ENCODE results near the gene TUBA3E.
A peak's percentile ranks its signal among the peaks of the same experiment; 100 is the strongest.
"Not testable (repeated sequence)": the region's sequence is repeated elsewhere in the genome, so short reads cannot be mapped to it uniquely, and the experiment has no call there.

TUBA3E gene

DNA sequence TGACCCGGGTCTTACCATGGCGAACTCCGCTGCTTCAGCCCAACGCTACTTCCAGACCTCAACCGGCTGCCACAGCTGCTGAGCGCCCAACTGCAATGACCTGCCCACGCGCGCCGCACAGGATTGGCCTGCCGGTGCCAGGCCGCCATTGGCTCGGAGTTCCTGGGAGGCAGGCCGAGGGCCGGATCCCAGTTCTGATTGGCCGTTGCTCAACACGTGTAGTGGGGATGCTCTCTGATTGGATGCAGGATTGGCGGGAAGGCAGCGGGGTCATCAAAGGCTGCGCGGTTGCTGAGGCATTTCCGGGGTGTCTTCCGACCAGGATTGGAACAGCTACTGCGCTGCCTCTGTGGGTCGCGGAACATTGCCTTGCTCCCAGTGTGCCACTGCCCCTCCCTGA lies at the start of gene TUBA3E:
TSS of gene TUBA3E (minus strand) at position 97 of the 400 bp plus-strand sequence. CDS start at position 18, 79 bp downstream.
- DNase-seq (ENCODE audit: low spot score) = no peak

DNA sequence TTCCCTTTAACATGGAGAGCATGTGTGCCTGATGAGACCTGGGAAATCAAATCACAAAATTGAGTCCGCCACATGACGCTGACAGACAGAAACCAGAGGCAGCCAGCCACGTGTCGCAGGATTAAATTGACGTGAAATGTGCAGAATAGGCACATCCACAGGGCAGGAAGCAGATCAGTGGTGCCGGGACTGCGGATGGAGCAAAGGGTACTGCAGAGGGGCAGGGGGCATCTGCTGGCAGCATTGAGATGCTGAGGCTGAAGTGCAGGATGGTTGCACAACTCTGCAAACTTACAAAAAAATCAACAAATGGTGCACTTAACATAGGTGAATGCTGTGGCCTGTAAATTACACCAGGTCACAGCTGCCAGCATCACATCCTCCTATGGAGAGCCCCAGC lies 48.2 kb upstream of the TUBA3E start:
- DNase-seq (ENCODE audit: low spot score) = no peak

DNA sequence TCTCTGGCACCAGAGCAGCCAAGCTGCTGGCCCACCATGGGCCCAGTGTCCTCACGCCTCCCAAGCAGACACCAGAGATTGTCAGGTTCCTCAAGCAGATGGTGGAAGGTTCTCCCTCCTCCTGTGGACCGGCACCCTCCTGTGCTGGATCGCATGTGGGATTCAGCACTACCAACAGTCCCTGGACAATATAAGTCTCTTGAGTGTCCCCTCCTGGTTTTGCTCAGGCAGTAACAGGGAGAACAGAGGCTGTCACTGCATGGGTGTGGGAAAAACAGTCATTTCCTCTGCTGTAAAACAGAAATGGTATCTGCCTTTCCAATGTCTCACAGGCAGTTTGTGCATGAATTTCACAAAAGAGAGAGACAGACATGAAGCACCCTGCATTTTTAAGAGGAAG lies 47.7 kb upstream of the TUBA3E start:
- no peak for DNase-seq (ENCODE audit: low spot score)

DNA sequence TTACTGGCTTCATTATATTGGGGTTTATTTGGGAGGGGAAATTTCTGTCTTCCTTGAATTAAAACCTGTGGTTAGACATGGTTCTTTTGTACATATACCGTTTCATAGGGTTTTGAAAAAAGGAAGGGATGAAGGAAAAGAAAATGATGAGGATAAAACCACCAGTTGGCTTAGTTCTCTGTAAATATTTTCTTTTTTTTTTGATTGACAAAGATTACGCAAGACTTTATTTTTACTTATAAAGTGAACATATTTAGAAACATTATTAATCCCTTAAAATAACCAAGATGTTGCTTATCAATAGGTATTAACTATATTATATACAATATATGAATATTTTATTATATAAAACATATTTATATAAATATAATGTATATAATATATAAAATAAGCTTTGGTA lies 45.1 kb upstream of the TUBA3E start:
- no peak for DNase-seq (ENCODE audit: low spot score)

DNA sequence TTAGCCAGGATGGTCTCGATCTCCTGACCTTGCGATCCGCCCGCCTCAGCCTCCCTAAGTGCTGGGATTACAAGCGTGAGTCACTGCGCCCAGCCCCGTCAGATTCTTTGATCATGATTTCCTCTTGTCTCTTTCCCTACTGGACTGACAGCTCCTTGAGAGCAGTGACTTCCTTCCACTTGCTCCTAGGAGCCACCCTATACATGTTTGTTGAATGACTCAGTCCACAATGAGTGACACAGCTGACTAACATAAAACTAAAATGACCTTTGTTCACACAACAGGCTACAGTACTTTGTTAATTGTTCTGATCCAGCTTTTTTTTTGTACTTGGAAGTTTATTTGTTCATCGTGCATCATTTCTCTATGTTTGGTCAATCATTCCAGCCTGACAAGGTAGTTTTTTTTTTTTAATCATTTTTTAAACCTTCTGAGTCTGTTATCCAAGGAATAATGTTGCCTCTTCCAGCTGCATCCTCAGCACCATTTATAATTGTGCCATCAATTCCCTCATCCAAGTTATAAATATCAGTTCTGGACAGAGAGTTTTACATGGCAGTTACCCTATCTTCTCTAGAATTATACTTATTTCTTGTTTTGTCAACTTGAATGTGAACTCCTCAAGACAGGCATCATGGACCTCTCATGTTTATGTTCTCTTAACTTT lies 42.9 kb upstream of the TUBA3E start:
- DNase-seq (ENCODE audit: low spot score) = no peak

DNA sequence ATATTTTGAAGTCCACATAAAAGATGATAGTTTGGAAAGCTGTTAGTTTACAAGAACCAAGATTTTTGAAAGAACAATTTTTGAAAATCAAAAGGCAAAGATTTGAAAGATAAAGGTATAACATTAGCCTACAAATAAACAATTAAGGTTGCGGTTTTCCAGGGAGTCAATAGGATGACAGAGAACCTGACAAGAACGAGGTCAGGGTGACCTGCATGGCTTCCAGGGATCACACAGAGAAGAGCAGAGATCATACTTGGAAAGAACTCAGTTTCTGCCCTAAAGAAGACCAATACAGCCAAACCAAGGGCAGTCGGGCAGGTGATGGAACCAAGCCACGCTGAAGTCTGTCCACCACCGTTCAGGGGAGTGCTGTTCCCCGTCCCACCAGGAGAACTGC lies 41.3 kb upstream of the TUBA3E start:
- DNase-seq (ENCODE audit: low spot score) = not testable (repeated sequence)

DNA sequence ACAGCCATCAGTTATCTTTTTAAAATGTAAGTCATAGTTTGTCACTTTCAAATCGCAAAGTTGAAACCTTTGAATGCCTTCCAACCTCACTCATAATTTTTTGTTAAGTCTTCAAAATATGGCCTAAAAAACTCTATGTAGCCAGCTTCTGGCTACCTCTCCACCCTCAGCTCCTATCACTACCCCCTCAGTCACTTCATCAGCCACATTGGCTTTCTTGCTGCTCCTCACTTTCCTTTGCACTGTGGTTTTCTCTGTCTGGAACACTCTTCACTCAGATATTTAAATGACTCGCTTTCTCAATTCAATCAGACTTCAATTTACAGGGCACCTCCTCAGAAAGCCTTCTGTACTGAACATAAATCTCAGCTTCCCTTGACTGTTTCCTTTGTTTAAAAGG lies 34.8 kb upstream of the TUBA3E start:
- DNase-seq (ENCODE audit: low spot score) = not testable (repeated sequence)

DNA sequence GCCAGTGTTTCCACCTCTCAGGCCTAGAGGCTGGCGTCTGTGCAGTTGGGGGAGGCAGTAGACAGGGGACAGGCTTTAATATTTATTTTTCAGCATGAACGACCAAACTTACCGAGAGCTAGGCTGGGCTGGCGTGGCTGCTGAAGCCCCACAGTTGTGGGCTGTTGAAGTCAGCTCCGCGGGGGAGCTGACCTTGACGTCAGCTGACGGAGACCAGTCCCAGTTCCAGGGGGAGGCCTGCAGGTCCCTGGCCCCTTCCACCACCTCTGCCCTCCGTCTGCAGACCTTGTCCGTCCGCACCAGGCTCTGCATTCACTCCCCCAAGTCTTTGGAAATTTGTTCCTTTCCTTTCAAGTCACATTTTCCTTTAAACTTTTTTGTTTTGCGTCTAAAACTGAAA lies 33.4 kb upstream of the TUBA3E start:
- DNase-seq (ENCODE audit: low spot score) = no peak

DNA sequence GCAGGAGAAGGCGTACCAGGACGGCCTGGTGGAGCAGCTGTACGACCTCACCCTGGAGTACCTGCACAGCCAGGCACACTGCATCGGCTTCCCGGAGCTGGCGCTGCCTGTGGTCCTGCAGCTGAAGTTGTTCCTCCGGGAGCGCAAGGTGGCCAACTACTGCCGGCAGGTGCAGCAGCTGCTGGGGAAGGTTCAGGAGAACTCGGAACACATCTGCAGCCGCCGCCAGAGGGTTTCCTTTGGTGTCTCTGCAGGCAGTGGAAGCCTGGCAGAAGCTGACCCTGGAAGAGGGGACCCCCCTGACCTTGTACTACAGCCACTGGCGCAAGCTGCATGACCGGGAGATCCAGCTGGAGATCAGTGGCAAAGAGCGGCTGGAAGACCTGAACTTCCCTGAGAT lies 32.7 kb upstream of the TUBA3E start:
- not testable (repeated sequence) for DNase-seq (ENCODE audit: low spot score)

DNA sequence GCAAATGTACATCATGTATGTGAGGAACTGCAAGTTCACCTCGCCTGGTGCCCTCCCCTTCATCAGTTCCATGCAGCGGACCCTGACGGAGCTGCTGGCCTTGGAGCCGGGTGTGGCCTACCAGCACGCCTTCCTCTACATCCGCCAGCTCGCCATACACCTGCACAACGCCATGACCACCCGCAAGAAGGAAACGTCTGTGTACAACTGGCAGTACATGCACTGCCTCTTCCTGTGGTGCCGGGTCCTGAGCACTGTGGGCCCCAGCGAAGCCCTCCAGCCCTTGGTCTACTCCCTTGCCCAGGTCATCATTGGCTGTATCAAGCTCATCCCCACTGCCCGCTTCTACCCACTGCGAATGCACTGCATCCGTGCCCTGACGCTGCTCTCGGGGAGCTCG lies 32.1 kb upstream of the TUBA3E start:
- DNase-seq (ENCODE audit: low spot score) = not testable (repeated sequence)

DNA sequence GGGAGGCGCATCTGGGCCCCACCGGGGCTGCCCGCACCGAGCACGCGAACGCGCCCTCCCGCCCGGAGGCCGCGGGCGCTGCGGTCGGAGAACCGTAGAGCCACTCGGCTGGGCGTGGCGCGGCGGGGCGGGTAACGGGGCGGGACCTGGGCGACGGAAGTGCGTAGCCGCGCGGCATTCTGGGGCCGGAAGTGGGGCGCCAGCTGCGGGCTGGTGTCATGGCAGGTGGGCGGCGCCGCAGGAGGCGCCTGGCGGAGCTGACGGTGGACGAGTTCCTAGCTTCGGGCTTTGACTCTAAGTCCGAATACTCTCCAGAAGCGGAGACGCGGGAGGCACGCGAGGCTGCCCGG lies 30.9 kb upstream of the TUBA3E start:
- peak; percentile 9 for DNase-seq (ENCODE audit: low spot score)

DNA sequence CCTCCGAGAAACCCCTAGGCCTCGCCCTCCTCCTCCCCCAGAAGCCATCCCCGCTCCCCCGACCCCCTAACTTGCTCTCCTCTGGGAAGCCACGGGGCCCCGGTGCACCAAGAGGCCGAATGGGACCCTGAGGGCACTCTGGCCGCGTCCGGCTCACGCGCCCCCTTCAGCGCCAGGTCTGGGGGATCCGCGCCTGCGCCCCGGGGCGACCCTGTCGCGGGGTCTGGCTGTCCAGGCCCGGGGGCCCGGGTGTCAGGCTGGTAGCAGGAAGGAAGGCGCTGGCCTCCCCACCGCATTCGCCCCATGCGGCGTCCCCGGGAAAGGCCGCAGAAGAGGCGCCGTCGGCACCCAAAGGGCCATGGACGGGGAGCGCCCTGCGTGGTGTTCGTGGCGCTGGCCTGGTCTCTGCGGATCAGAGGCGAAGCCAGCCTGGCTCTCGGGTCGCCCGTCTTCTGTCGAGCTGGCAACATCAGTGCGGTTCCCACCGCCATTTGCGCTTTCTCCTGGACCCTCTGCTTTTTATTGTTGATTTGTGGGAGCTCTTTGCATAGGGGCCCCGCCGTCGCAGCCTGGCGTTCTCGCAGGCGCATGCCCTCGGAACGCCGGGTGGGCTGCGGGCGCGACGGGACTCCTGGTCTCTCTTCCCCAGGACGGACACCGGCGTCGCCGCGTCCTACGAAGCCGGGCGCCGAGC lies 30.4 kb upstream of the TUBA3E start:
- DNase-seq (ENCODE audit: low spot score) = not testable (repeated sequence)

DNA sequence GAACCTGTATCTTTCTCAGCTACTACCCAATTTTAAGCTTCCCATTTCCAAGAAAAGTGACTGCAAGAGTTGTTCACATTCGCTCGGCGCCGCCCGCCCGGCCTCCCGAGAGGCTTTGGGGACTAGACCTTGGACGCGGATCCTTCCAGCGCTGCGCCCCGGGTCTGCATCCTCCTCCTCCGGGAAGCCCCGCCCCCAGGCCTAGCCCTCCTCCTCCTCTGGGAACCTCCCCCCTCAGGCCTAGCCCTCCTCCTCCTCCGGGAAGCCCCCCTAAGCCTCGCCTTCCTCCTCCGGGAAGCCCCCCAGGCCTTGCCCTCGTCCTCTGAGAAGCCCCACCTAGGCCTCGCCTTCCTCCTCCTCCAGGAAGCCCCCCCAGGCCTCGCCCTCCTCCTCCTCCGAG lies 29.8 kb upstream of the TUBA3E start:
- not testable (repeated sequence) for DNase-seq (ENCODE audit: low spot score)

DNA sequence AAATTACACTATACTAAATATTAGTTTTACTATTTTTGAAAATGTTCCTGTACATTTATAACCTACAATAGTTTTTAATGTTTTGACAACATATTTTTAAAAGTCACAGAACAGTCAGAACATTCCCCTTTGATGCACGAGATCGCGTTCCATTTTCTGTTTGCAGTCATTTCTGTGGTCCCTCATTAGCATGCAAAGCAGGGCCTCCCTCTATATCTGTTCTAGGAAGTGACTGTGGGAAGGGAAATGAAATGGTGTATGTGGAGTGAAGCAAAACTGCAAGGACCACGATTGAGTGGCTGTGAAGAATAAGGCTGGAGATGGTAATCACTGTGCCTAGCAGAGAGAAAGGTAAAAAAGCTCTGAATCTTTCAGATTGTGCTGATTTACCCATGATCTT lies 24.3 kb upstream of the TUBA3E start:
- not testable (repeated sequence) for DNase-seq (ENCODE audit: low spot score)

DNA sequence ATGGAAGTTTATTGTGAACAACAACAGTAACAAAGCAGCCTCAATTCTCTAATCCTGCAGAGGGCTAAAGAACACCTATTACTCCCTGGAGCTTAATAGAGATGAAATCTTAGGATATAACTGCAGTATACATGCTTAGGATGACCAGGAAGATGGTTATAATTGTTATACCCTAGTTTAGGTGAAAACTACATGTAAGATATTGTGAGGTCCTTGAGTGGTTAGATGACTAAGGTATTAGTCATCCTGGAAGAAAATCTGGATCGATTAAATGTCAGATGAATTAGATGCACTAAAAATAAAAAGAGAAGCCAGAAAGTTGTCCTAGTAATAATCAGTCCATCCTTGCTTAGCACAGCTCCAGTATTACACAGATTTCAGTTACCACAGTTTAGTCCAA lies 22.3 kb upstream of the TUBA3E start:
- not testable (repeated sequence) for DNase-seq (ENCODE audit: low spot score)

DNA sequence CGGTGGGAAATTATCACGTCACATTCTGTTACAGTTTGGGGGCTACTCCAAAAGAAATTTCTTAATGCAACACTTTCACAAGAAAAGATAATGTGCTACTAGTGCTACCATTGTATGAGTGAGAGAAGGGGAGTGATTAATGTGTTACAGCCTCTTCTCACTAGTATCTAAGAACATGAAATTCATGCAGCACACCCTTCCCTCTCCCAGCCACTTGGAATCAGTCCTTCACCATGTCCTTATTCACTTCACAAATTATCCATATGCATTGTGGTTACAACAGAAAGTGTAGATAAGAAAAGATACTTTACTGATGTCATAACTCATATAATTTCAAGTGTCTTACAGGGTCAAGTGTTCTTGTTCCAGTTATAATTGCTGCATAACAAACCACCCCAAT lies 20.9 kb upstream of the TUBA3E start:
- DNase-seq (ENCODE audit: low spot score) = not testable (repeated sequence)

DNA sequence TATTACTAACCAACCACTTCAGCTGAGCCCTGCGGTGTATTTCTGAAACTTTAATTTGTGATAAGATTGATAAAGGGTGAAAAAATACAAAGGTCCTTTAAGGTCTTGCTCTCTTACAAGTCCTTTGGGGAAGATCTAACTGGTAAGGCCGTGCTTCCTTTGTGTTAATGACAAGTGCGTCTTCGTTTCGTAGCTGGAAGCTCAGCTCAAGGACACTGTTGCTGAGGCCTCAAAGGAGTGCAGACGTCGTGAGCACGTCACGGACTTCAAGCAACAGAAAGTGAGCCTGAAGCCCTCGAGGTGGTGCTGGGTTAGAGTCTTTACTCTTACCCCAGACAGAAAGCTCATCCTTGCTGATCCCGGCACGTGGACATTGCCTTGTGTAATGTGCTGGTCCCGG lies 8.8 kb upstream of the TUBA3E start:
- DNase-seq (ENCODE audit: low spot score) = not testable (repeated sequence)

DNA sequence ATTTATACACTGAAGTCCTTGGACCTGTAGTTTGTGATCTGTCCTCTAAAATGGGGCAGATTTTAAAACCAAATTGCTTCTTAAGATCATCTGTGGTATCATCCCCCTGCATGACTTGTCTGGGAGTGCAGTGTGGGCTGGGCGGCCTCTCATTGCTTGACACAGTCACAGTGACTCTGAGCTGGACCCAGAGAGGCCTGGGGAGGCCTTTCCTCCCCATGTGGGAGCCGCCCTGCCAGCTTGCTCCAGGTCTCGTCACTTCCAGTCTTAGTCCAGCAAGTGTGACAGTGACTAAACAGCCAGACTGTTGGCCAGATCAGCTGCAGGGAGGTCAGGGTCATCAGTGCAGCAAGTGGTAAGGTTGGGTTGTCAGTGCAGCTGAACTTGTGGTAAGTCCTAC lies 4.9 kb upstream of the TUBA3E start:
- not testable (repeated sequence) for DNase-seq (ENCODE audit: low spot score)

DNA sequence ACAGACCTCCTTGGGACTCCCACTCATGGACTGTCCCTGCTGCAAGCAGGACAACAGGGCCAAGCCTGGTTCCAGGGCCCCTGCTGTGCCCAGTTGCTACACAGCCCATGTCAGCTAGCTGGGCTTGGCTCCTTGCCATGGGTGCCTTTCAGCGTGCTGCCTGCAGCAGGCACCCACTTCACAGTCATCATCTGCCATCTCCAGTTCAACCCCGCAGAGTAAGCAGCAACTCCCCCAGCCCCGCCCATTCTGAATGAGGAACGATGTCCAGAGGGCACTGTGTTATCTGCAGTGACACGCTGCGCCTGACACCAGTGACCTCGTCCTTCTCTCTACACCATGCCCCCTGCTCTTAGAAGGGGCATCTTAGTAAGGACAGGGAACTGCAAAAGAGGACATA lies 4.3 kb upstream of the TUBA3E start:
- DNase-seq (ENCODE audit: low spot score) = not testable (repeated sequence)

DNA sequence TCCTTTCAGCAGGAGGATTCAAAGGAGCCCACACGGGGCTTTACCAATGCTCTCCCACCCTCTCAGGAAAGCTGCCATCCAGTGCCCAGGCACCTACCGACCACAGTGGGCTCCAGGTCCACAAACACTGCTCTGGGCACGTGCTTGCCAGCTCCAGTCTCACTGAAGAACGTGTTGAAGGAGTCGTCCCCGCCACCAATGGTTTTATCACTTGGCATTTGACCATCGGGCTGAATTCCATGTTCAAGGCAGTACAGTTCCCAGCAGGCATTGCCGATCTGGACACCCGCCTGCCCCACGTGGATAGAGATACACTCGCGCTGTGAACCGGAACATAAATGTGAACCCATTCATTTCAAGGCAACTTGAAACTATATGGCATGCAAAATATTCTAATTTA lies 2.2 kb downstream of the TUBA3E start:
- DNase-seq (ENCODE audit: low spot score) = not testable (repeated sequence)

DNA sequence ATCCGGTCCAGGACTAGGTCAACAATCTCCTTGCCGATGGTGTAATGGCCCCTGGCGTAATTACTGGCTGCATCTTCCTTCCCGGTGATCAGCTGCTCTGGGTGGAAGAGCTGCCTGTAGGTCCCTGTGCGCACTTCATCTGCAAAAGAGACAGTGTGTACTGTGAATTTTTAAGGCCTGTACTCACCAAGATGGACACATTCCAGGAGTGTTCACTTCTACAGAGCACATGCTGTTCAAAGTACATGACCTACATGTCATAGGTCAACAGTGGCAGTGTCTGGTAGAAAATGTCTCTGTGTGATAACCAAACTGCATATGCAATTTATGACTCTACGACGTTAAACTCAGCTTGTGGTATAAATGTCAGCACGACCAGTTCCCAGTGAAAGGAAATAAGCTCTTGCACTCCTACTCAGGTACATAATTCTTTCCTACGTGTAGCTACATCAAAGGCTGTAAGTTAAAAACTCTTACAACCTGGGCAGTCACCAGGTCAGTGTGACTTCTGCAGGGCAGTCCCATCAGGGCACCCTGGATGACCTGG lies 3.1 kb downstream of the TUBA3E start:
- DNase-seq (ENCODE audit: low spot score) = not testable (repeated sequence)

DNA sequence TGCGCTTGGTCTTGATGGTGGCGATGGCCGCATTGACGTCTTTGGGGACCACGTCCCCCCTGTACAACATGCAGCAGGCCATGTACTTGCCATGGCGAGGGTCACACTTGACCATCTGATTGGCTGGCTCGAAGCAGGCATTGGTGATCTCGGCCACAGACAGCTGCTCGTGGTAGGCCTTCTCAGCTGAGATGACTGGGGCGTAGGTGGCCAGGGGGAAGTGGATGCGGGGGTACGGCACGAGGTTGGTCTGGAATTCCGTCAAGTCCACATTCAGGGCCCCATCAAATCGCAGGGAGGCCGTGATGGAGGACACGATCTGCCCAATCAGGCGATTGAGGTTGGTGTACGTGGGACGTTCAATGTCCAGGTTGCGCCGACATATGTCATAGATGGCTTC lies 4.4 kb downstream of the TUBA3E start:
- DNase-seq (ENCODE audit: low spot score) = not testable (repeated sequence)

DNA sequence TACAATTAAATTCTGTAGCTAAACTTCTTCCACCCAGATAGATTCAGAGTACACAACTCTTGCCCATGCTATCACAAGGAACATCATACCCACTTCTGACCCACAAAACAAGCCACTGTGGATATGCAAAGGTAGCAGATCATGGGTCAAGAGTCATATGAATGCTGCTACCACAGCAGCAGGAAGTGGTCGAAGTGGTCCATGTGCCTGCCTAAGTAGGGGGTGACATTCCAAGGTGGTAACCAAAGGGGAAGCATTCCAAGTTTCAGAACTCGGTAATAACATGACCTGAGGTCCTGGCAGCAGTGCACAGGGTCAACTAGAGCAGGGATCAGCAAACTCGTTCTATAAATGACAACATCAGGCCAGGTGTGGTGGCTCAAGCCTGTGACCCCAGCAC lies 5.8 kb downstream of the TUBA3E start:
- not testable (repeated sequence) for DNase-seq (ENCODE audit: low spot score)

DNA sequence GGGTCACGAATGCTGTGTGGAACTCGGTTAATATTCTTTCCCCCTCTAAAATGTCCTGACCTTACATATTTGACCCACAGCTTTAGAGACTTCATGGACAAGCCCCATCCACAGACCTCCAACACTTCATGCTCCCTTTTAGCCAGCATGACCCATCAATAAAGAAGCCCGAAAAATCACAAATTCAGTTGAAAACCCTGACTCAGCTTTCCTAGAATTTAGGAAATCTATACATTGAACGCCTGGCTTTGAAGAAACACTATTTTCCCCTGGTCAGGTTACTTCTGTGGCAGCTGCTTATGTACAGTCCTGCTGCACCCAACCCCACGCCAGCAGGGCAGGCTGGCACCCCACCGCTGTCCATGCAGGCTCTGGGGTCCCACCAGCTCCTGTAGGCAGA lies 6.9 kb downstream of the TUBA3E start:
- DNase-seq (ENCODE audit: low spot score) = not testable (repeated sequence)

Data from CD4-positive, alpha-beta T cell treated with Interleukin-15 for 4 hours (primary cell).